Adipocyte (in vitro differentiated cells): Measurements from ENCODE around the gene WWC2.
A peak's percentile ranks its signal among the peaks of the same experiment; 100 is the strongest.

Experiments used
- DNase-seq: peaks from one replicate; pipeline ENCODE4 v3.0.0-alpha.2; 2015; ENCODE audit warnings: low read depth
- H3K27me3 ChIP-seq: replicated peaks from 2 replicates; pipeline ENCODE4 v1.7.0; 2013; ENCODE audit warnings: mild to moderate bottlenecking, low read length, moderate library complexity; ENCODE audit not compliant: control insufficient read depth, insufficient read depth
- H3K36me3 ChIP-seq: 2 replicates; pipeline ENCODE4 v1.7.0; 2013; ENCODE audit warnings: low read length, mild to moderate bottlenecking, moderate library complexity; ENCODE audit not compliant: control insufficient read depth, insufficient read depth, severe bottlenecking
- H3K4me1 ChIP-seq: 2 replicates; pipeline ENCODE4 v1.7.0; 2013; ENCODE audit warnings: mild to moderate bottlenecking, low read length, moderate library complexity; ENCODE audit not compliant: control insufficient read depth, insufficient read depth
- H3K4me3 ChIP-seq: 2 replicates; pipeline ENCODE4 v1.7.0; 2013; ENCODE audit warnings: mild to moderate bottlenecking, low read length, moderate library complexity
- H3K9ac ChIP-seq: 2 replicates; pipeline ENCODE4 v1.7.0; 2013; ENCODE audit warnings: mild to moderate bottlenecking, low read length, moderate library complexity
- H3K9me3 ChIP-seq: 2 replicates; pipeline ENCODE4 v1.7.0; 2013; ENCODE audit warnings: mild to moderate bottlenecking, low read length, moderate library complexity; ENCODE audit not compliant: control insufficient read depth

Gene WWC2

GRCh38 chr4:183098723-183099536 is at the start of gene WWC2:
WWC2 (plus strand) TSS chr4:183099257; CDS start chr4:183099492, 235 bp downstream.
- H3K9me3 ChIP-seq, result no peaks in the 10 kb centered on the region
- H3K4me3 ChIP-seq, result peak within 1 kb of the TSS; percentile 91
- H3K4me1 ChIP-seq, result peaks cover 39% of the 10 kb centered on the region
- no peaks in the 10 kb centered on the region for H3K27me3 ChIP-seq
- peak within 1 kb of the TSS; percentile 92 for H3K9ac ChIP-seq
- peak; percentile 95 for DNase-seq
- H3K36me3 ChIP-seq, result no peaks in the 10 kb centered on the region

GRCh38 chr4:183053681-183054080 is 45.4 kb upstream of the WWC2 start:
- DNase-seq, result no peak
- Histone ChIP-seq H3K9me3 (peaks cover 8% of the 10 kb centered on the region), H3K9ac (no peak overlapping the region), H3K27me3 (no peaks in the 10 kb centered on the region), H3K36me3 (no peaks in the 10 kb centered on the region), H3K4me3 (no peak overlapping the region), H3K4me1 (no peaks in the 10 kb centered on the region)

GRCh38 chr4:183057255-183057654 is 41.8 kb upstream of the WWC2 start:
- DNase-seq, result no peak
- no peaks in the 10 kb centered on the region for H3K27me3 ChIP-seq
- no peak overlapping the region for H3K9ac ChIP-seq

GRCh38 chr4:183059797-183060196 is 39.3 kb upstream of the WWC2 start:
- H3K9me3 ChIP-seq, result peaks cover 8% of the 10 kb centered on the region
- no peak for DNase-seq
- H3K9ac ChIP-seq, result no peak overlapping the region
- no peaks in the 10 kb centered on the region for H3K27me3 ChIP-seq
- no peak overlapping the region for H3K4me3 ChIP-seq
- H3K4me1 ChIP-seq, result no peaks in the 10 kb centered on the region
- no peaks in the 10 kb centered on the region for H3K36me3 ChIP-seq

More at GRCh38 chr4:183057255-183057654, 41.8 kb upstream of the WWC2 start:
- H3K4me1 ChIP-seq, result no peaks in the 10 kb centered on the region
- H3K36me3 ChIP-seq, result no peaks in the 10 kb centered on the region
- no peak overlapping the region for H3K4me3 ChIP-seq
- H3K9me3 ChIP-seq, result peaks cover 6% of the 10 kb centered on the region

GRCh38 chr4:183068502-183068901 is 30.6 kb upstream of the WWC2 start:
- no peaks in the 10 kb centered on the region for H3K36me3 ChIP-seq
- no peaks in the 10 kb centered on the region for H3K27me3 ChIP-seq
- no peak overlapping the region for H3K9ac ChIP-seq
- peaks cover 22% of the 10 kb centered on the region for H3K9me3 ChIP-seq
- H3K4me3 ChIP-seq, result no peak overlapping the region
- H3K4me1 ChIP-seq, result no peaks in the 10 kb centered on the region
- no peak for DNase-seq

- Histone ChIP-seq H3K36me3 (no peaks in the 10 kb centered on the region), H3K9ac (no peak overlapping the region), H3K27me3 (no peaks in the 10 kb centered on the region), H3K4me3 (no peak overlapping the region), H3K4me1 (peaks cover 15% of the 10 kb centered on the region), H3K9me3 (peaks cover 22% of the 10 kb centered on the region)
- no peak for DNase-seq
These were observed 27.8 kb upstream of the WWC2 start for GRCh38 chr4:183071222-183071621.

GRCh38 chr4:183072176-183072575 is 26.9 kb upstream of the WWC2 start:
- Histone ChIP-seq H3K36me3 (no peaks in the 10 kb centered on the region), H3K4me3 (no peak overlapping the region), H3K4me1 (peaks cover 15% of the 10 kb centered on the region), H3K9me3 (peaks cover 22% of the 10 kb centered on the region), H3K9ac (no peak overlapping the region), H3K27me3 (no peaks in the 10 kb centered on the region)
- DNase-seq, result peak; percentile 22

- DNase-seq, result no peak
- Histone ChIP-seq H3K4me1 (peaks cover 15% of the 10 kb centered on the region), H3K36me3 (no peaks in the 10 kb centered on the region), H3K27me3 (no peaks in the 10 kb centered on the region), H3K4me3 (no peak overlapping the region), H3K9me3 (peaks cover 15% of the 10 kb centered on the region), H3K9ac (no peak overlapping the region)
These were observed 25.3 kb upstream of the WWC2 start for GRCh38 chr4:183073838-183074145.

- H3K9ac ChIP-seq, result no peak overlapping the region
- H3K4me1 ChIP-seq, result peaks cover 15% of the 10 kb centered on the region
- H3K9me3 ChIP-seq, result peaks cover 9% of the 10 kb centered on the region
- no peak overlapping the region for H3K4me3 ChIP-seq
- H3K36me3 ChIP-seq, result no peaks in the 10 kb centered on the region
- DNase-seq, result peak; percentile 53
- no peaks in the 10 kb centered on the region for H3K27me3 ChIP-seq
These were observed 24.6 kb upstream of the WWC2 start for GRCh38 chr4:183074288-183074990.

GRCh38 chr4:183078634-183079033 is 20.4 kb upstream of the WWC2 start:
- no peak overlapping the region for H3K9ac ChIP-seq
- no peak for DNase-seq
- H3K36me3 ChIP-seq, result no peaks in the 10 kb centered on the region
- H3K9me3 ChIP-seq, result no peaks in the 10 kb centered on the region
- H3K27me3 ChIP-seq, result no peaks in the 10 kb centered on the region
- H3K4me3 ChIP-seq, result no peak overlapping the region
- H3K4me1 ChIP-seq, result peaks cover 26% of the 10 kb centered on the region

- Histone ChIP-seq H3K9me3 (no peaks in the 10 kb centered on the region), H3K9ac (no peak overlapping the region), H3K4me1 (peaks cover 11% of the 10 kb centered on the region), H3K4me3 (peak overlapping the region; percentile 4), H3K36me3 (no peaks in the 10 kb centered on the region), H3K27me3 (no peaks in the 10 kb centered on the region)
- no peak for DNase-seq
These were observed 18.5 kb upstream of the WWC2 start for GRCh38 chr4:183080372-183081115.
